H9 (cell line): ENCODE results near the gene ZC3HAV1L. TPM values are rescaled to one million over a fixed set of nuclear protein-coding genes. Genes with fewer than 3 reads are reported as not detected.
A peak's percentile ranks its signal among the peaks of the same experiment; 100 is the strongest.
"Not testable (repeated sequence)": the region's sequence is repeated elsewhere in the genome, so short reads cannot be mapped to it uniquely, and the experiment has no call there.

ENCODE experiments used
- DNase-seq: peaks from one replicate; pipeline ENCODE4 v3.0.0-alpha.2; 2017
- H2AFZ ChIP-seq: one replicate; pipeline ENCODE4 v1.6.1; 2013; ENCODE audit warnings: mild to moderate bottlenecking, low read length, control low read depth, moderate library complexity
- H2AK5ac ChIP-seq: 2 replicates; pipeline ENCODE4 v1.6.1; 2013; ENCODE audit warnings: low read length, control low read depth, mixed read lengths; ENCODE audit not compliant: insufficient read length
- H2BK120ac ChIP-seq: one replicate; pipeline ENCODE4 v1.6.1; 2013; ENCODE audit warnings: low read depth, mild to moderate bottlenecking, low read length, control low read depth, inconsistent platforms; ENCODE audit not compliant: poor library complexity, severe bottlenecking
- H2BK12ac ChIP-seq: 2 replicates; pipeline ENCODE4 v1.6.1; 2013; ENCODE audit warnings: low read length, control low read depth, mixed read lengths, low read depth; ENCODE audit not compliant: insufficient read length
- H2BK15ac ChIP-seq: 2 replicates; pipeline ENCODE4 v1.6.1; 2013; ENCODE audit warnings: low read depth, low read length, control low read depth
- H2BK20ac ChIP-seq: one replicate; pipeline ENCODE4 v1.6.1; 2013; ENCODE audit warnings: low read depth, mild to moderate bottlenecking, low read length, control low read depth, inconsistent platforms; ENCODE audit not compliant: poor library complexity, severe bottlenecking
- H2BK5ac ChIP-seq: 2 replicates; pipeline ENCODE4 v1.6.1; 2013; ENCODE audit warnings: low read length, control low read depth, mixed read lengths; ENCODE audit not compliant: insufficient read length
- H3K14ac ChIP-seq: 2 replicates; pipeline ENCODE4 v1.6.1; 2013; ENCODE audit warnings: low read length, control low read depth; ENCODE audit not compliant: insufficient read depth
- H3K18ac ChIP-seq: 2 replicates; pipeline ENCODE4 v1.6.1; 2013; ENCODE audit warnings: low read depth, mild to moderate bottlenecking, mixed read lengths, low read length, control low read depth; ENCODE audit not compliant: insufficient read length
- H3K23ac ChIP-seq: 2 replicates; pipeline ENCODE4 v1.6.1; 2013; ENCODE audit warnings: low read length, control low read depth, mixed read lengths, low read depth; ENCODE audit not compliant: insufficient read length
- H3K23me2 ChIP-seq: 2 replicates; pipeline ENCODE4 v1.6.1; 2013; ENCODE audit warnings: low read depth, mild to moderate bottlenecking, mixed read lengths, low read length, control low read depth; ENCODE audit not compliant: insufficient read length, poor library complexity, severe bottlenecking
- H3K27ac ChIP-seq: 2 replicates; pipeline ENCODE4 v1.5.1; 2013; ENCODE audit warnings: low read length, control low read depth, mixed read lengths, low read depth; ENCODE audit not compliant: insufficient read length
- H3K27me3 ChIP-seq: 2 replicates; pipeline ENCODE4 v1.6.1; 2013; ENCODE audit warnings: low read length, control low read depth, inconsistent platforms; ENCODE audit not compliant: insufficient read depth
- H3K4ac ChIP-seq: 2 replicates; pipeline ENCODE4 v1.6.1; 2013; ENCODE audit warnings: low read depth, mild to moderate bottlenecking, control low read depth, inconsistent platforms, low read length, moderate library complexity
- H3K4me1 ChIP-seq: 2 replicates; pipeline ENCODE4 v1.6.1; 2013; ENCODE audit warnings: low read length, control low read depth, inconsistent platforms; ENCODE audit not compliant: insufficient read depth
- H3K4me2 ChIP-seq: 2 replicates; pipeline ENCODE4 v1.6.1; 2013; ENCODE audit warnings: low read length, control low read depth, mixed read lengths; ENCODE audit not compliant: insufficient read length, insufficient read depth
- H3K56ac ChIP-seq: 2 replicates; pipeline ENCODE4 v1.6.1; 2013; ENCODE audit warnings: low read depth, mild to moderate bottlenecking, mixed read lengths, low read length, control low read depth; ENCODE audit not compliant: insufficient read length
- H3K79me1 ChIP-seq: 2 replicates; pipeline ENCODE4 v1.6.1; 2013; ENCODE audit warnings: low read depth, mild to moderate bottlenecking, moderate library complexity, low read length, control low read depth, inconsistent platforms; ENCODE audit not compliant: insufficient read depth, poor library complexity, severe bottlenecking
- H3K79me2 ChIP-seq: 2 replicates; pipeline ENCODE4 v1.6.1; 2013; ENCODE audit warnings: low read length, control low read depth, inconsistent platforms; ENCODE audit not compliant: insufficient read depth
- H3K9ac ChIP-seq: 2 replicates; pipeline ENCODE4 v1.6.1; 2013; ENCODE audit warnings: low read length, control low read depth, mixed read lengths; ENCODE audit not compliant: insufficient read length; ENCODE audit errors: extremely low read depth
- H3K9me3 ChIP-seq: one replicate; pipeline ENCODE4 v1.6.1; 2013; ENCODE audit warnings: low read depth, low read length, inconsistent platforms; ENCODE audit not compliant: control insufficient read depth
- H3T11ph ChIP-seq: one replicate; pipeline ENCODE4 v1.6.1; 2013; ENCODE audit warnings: mild to moderate bottlenecking, low read length, control low read depth, inconsistent platforms
- H4K20me1 ChIP-seq: one replicate; pipeline ENCODE4 v1.6.1; 2013; ENCODE audit not compliant: control insufficient read depth, insufficient read length, insufficient read depth
- H4K5ac ChIP-seq: 2 replicates; pipeline ENCODE4 v1.6.1; 2013; ENCODE audit warnings: low read depth, mild to moderate bottlenecking, mixed read lengths, low read length, control low read depth; ENCODE audit not compliant: insufficient read length
- H4K8ac ChIP-seq: replicated peaks from 2 replicates; pipeline ENCODE4 v1.6.1; 2013; ENCODE audit warnings: low read length, control low read depth, mixed read lengths, low read depth; ENCODE audit not compliant: insufficient read length
- H4K91ac ChIP-seq: 2 replicates; pipeline ENCODE4 v1.6.1; 2013; ENCODE audit warnings: low read depth, mild to moderate bottlenecking, moderate library complexity, mixed read lengths, low read length, control low read depth; ENCODE audit not compliant: insufficient read length
- H3K27ac Mint-ChIP-seq, 3 experiments: 2 replicates in 2 of 3; 3 replicates in 1 of 3; pipeline ENCODE4 v1.8.0; 2020 to 2021; ENCODE audit warnings: mixed read lengths in 3 of 3, mild to moderate bottlenecking in 1 of 3, moderate library complexity in 1 of 3
- H3K27me3 Mint-ChIP-seq: 2 replicates; pipeline ENCODE4 v1.8.0; 2021; ENCODE audit warnings: low read depth, mild to moderate bottlenecking, moderate library complexity, mixed read lengths
- H3K36me3 Mint-ChIP-seq, 3 experiments: 2 replicates in 2 of 3; 3 replicates in 1 of 3; pipeline ENCODE4 v1.8.0; 2020 to 2021; ENCODE audit warnings: low read depth in 3 of 3, mixed read lengths in 3 of 3; ENCODE audit not compliant: insufficient read depth in 1 of 3
- H3K4me1 Mint-ChIP-seq, 2 experiments: 2 replicates each; pipeline ENCODE4 v1.8.0; 2020; ENCODE audit warnings: mixed read lengths in 2 of 2
- H3K4me3 Mint-ChIP-seq, 2 experiments: 2 replicates in 1 of 2; 3 replicates in 1 of 2; pipeline ENCODE4 v1.8.0; 2020 to 2021; ENCODE audit warnings: mild to moderate bottlenecking in 2 of 2, mixed read lengths in 2 of 2, moderate library complexity in 1 of 2
- H3K9me3 Mint-ChIP-seq, 2 experiments: 2 replicates in 1 of 2; 3 replicates in 1 of 2; pipeline ENCODE4 v1.8.0; 2020; ENCODE audit warnings: mild to moderate bottlenecking in 2 of 2, mixed read lengths in 2 of 2, moderate library complexity in 1 of 2
- CTCF ChIP-seq: fragments of 200-600 bp; sonication (generic); conservative IDR thresholded peaks from 3 replicates; pipeline ENCODE4 v1.8.0; 2021; ENCODE audit warnings: antibody characterized with exemption, mild to moderate bottlenecking
- WGBS: extraction: QIAGEN DNeasy Blood & Tissue Kit; methylation state at CpG from one replicate; pipeline ENCODE4 v1.1.7; 2013; ENCODE audit warnings: missing lambda C conversion rate, low lambda C conversion rate, mixed read lengths; ENCODE audit not compliant: insufficient read length; ENCODE audit errors: extremely low coverage; 5-methylcytosine and 5-hydroxymethylcytosine counted together
- total RNA-seq: library from RNA; stranded (reverse); gene quantifications from 2 replicates; pipeline ENCODE4 v1.2.1, GENCODE V29; 2021

The ZC3HAV1L gene
- total RNA-seq, 1 experiment from 2014 or later = not detected

GRCh38 chr7:139055674-139056073, 19.8 kb upstream of the ZC3HAV1L start:
- peaks cover 3% of the 10 kb centered on the region in 2 experiments for H3K4me1 Mint-ChIP-seq
- Histone ChIP-seq H2BK20ac (no peak overlapping the region), H4K91ac (no peak overlapping the region), H3K4me2 (no peak overlapping the region), H2BK120ac (no peak overlapping the region), H2BK12ac (no peak overlapping the region), H3K23ac (no peak overlapping the region), H3T11ph (no peak overlapping the region), H3K4me1 (no peaks in the 10 kb centered on the region), H2AK5ac (no peak overlapping the region), H4K20me1 (no peaks in the 10 kb centered on the region), H3K27ac (no peak overlapping the region), H3K18ac (no peak overlapping the region), H3K23me2 (no peaks in the 10 kb centered on the region), H4K8ac (no peak overlapping the region), H2BK15ac (no peak overlapping the region), H3K9ac (no peak overlapping the region), H4K5ac (no peak overlapping the region), H3K27me3 (no peaks in the 10 kb centered on the region), H3K56ac (no peak overlapping the region), H2BK5ac (no peak overlapping the region), H3K4ac (no peak overlapping the region), H2AFZ (no peak overlapping the region), H3K79me2 (no peaks in the 10 kb centered on the region), H3K14ac (no peak overlapping the region), H3K9me3 (no peaks in the 10 kb centered on the region), H3K79me1 (no peaks in the 10 kb centered on the region)
- H3K27ac Mint-ChIP-seq = no peak overlapping the region
- no peak for DNase-seq
- H3K27me3 Mint-ChIP-seq = no peaks in the 10 kb centered on the region
- H3K4me3 Mint-ChIP-seq = no peak overlapping the region
- no CpG with 5 or more reads among the region's 1 CpG for WGBS
- H3K9me3 Mint-ChIP-seq = no peaks in the 10 kb centered on the region
- peaks cover 2 to 41% (median 12%) of the 10 kb centered on the region in 3 experiments; a peak in 5 of 7 replicates for H3K36me3 Mint-ChIP-seq
- no peak for TF ChIP-seq CTCF

GRCh38 chr7:139054656-139055055, 18.8 kb upstream of the ZC3HAV1L start:
- not testable (repeated sequence) for H3K27ac ChIP-seq, H3K4me1 Mint-ChIP-seq

More at GRCh38 chr7:139054656-139055055, 18.8 kb upstream of the ZC3HAV1L start:
- not testable (repeated sequence) for H2BK15ac ChIP-seq, H4K91ac ChIP-seq, H3T11ph ChIP-seq, H3K9me3 Mint-ChIP-seq, H3K79me2 ChIP-seq, H3K23me2 ChIP-seq, H3K4me2 ChIP-seq, H3K27me3 ChIP-seq, H3K18ac ChIP-seq, H2BK5ac ChIP-seq, DNase-seq, H4K8ac ChIP-seq, H2BK12ac ChIP-seq, H4K20me1 ChIP-seq, H4K5ac ChIP-seq, H3K4me3 Mint-ChIP-seq, H2AK5ac ChIP-seq, H2BK120ac ChIP-seq, H3K79me1 ChIP-seq, H3K27me3 Mint-ChIP-seq, H3K9me3 ChIP-seq, H3K14ac ChIP-seq, H2AFZ ChIP-seq, H3K23ac ChIP-seq, H3K4me1 ChIP-seq, H3K9ac ChIP-seq, H2BK20ac ChIP-seq, H3K4ac ChIP-seq, H3K56ac ChIP-seq
- WGBS = no CpG with 5 or more reads among the region's 14 CpGs
- Mint-ChIP-seq H3K36me3 (peaks cover 2 to 41% (median 6%) of the 10 kb centered on the region in 3 experiments; a peak in 5 of 7 replicates), H3K27ac (peak overlapping the region in 1 of 3 experiments; percentile 88; a peak in 1 of 7 replicates)
